Hematopoietic multipotent progenitor cell treated with erythropoietin and hydrocortisone succinate and interleukin-3 and kit ligand, for 17 days (in vitro differentiated cells): ENCODE measurements around the gene ZCCHC17.
A peak's percentile ranks its signal among the peaks of the same experiment; 100 is the strongest.

Source experiments
- DNase-seq: peaks from one replicate; pipeline ENCODE4 v3.0.0-alpha.2; 2015; ENCODE audit warnings: low spot score

Gene ZCCHC17

DNA sequence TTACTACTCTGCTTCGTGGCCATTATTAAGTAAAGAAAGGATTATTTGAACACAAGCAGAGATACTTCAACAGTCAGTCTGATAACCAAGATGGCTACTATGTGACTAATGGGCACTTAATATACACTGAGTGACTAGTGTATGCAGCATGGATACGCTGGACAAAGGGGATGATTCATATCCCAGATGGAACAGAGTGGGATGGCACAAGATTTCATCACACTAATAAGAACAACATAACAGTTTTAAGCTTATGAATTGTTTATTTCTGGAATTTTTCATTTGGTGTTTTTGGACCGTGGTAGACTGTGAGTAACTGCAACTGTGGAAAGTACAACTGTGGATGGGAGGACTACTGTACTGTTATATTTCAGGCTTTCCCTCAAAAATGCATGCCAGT lies 9.4 kb downstream of the ZCCHC17 start:
- DNase-seq = no peak

- no peak for DNase-seq
Observed at GRCh38 chr1:31308036-31308435, 11.2 kb downstream of the ZCCHC17 start.

GRCh38 chr1:31310198-31310597 lies 13.4 kb downstream of the ZCCHC17 start:
- DNase-seq = no peak

- no peak for DNase-seq
Observed at GRCh38 chr1:31315902-31316301, 19.1 kb downstream of the ZCCHC17 start.

DNA sequence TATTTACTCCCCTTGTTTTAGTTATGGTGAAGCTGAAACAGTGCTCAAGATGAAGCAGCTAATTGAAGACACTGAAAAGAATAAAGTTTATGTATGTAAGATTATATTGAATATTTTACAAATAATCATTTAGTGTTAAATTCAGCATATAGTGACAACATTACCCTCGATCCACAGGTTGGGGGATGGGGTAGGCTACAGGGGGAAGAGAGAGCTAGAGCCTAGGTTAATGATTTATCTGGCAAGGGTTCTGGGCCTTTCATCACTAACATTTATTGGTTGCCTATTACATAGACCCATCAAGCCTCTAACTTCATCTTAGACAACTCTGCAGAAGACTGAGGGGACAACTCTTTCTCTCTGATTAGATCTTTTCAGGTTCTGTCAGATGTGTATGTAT lies 21.3 kb downstream of the ZCCHC17 start:
- DNase-seq = no peak

DNA sequence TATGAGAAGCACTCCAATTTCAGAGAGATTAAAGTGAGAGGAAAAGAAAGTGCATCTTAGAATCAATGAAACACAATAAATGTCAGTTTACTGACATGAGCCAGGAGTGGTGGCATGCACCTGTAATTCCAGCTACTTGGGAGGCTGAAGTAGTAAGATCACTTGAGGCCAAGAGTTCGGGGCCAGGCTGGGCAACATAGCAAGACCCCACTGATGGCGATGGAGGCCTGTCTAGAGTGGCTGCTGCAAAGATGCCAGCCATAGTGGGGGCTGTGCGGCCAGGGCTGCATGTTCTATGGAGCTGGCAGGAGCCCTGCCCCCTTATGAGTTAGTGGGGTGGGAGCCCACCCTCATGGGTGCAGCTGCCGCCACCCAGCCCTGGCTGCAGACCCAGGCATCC lies 27.3 kb downstream of the ZCCHC17 start:
- DNase-seq = no peak

- no peak for DNase-seq
Observed at GRCh38 chr1:31324992-31325391, 28.2 kb downstream of the ZCCHC17 start.

DNA sequence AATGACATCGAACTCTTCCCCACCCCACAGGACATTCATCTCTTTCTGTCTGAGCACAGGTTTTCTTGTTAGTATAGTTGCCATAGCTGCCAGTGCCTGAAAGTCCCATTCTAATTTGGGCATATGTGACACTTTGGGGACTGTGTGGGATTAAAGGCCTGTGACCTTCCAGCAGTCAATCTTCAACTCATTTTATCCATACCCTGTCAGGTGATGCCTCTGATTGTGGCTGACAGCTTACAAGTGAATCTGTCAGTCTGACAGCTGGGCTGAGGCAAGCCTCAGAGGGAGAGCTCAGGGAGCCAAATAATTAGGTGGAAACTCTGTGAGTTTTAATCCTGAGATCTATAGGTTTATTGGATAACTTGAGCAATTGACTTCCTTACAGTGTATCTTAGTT lies 29.6 kb downstream of the ZCCHC17 start:
- DNase-seq = no peak

DNA sequence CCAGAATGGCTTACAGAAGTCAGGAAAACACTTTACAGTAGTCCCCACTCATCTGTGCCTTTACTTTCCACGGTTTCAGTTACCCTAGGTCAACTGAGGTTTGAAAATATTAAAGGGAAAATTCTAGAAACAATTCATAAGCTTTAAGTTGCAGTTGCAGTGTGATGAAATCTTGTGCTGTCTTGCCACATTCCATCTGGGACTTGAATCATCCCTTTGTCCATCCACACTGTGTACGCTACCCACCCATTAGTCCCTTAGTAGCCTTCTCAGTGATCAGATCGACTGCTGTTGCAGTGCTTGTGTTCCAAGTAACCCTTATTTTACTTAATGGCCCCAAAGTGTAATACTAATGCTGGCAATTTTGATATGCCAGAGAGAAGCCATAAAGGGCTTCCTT lies 30.5 kb downstream of the ZCCHC17 start:
- no peak for DNase-seq

DNA sequence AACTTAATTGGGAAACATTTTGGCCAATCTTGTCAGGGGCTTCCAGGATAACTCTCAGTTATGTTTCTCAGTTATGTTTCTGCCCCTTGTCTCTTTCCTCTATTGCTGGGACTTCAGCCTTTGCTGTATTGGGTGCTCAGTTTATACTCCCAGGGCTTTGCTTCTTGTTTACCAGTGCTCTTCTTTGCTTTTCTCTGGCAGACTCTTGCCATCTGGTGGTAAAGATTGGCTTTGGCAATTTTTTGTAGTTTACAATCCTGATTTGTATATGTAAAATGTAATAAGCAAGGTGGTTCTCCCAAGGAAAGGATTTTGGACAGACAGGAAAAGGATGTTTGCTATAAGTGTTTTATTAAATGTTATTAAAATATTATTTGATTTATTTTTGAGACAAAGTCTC lies 38.2 kb downstream of the ZCCHC17 start:
- DNase-seq = peak; percentile 74

GRCh38 chr1:31336687-31337467 lies 40.0 kb downstream of the ZCCHC17 start:
- DNase-seq = no peak

DNA sequence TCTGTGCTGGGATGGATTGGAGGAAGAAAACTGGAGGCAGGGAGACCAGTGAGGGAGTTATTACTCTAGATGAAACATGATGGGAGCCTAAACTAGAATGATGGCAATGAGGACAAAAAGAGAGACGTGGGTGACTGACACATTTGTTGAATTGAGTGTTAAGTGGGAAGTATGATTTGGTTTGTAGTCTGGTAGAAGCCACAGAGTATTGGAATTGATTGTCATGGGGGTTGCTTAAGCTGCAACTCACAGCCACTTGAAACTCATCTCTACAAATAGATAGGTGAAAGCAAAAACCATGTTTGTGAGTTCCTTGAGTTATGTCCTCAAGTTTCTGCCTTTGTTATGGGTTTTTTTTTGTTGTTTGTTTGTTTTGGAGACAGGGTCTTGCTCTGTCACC lies 47.7 kb downstream of the ZCCHC17 start:
- DNase-seq = peak; percentile 31

GRCh38 chr1:31345635-31346034 lies 48.8 kb downstream of the ZCCHC17 start:
- no peak for DNase-seq

DNA sequence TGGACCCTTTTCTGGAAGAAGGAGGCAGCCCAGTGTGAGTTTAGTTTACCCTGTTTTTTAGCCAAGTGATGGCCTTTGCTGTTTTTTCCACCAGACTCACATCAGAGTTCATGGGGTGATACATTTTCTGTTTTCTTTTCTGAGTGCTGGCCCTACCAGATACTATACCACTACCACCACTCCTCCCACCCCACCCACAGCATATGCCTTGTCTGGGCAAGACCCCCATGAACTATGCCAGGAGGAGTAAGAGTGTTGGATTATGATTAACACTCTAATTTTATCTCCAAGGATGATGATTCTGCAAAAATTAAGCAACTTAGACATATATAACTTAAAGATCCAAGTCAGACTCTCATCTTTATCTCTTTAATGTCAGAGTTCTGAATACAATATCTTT lies 50.0 kb downstream of the ZCCHC17 start:
- peak; percentile 63 for DNase-seq

- DNase-seq = no peak
Observed at GRCh38 chr1:31348449-31348848, 51.6 kb downstream of the ZCCHC17 start.

- DNase-seq = peak; percentile 24
Observed at GRCh38 chr1:31354283-31354682, 57.5 kb downstream of the ZCCHC17 start.

GRCh38 chr1:31356427-31356826 lies 59.6 kb downstream of the ZCCHC17 start:
- DNase-seq = no peak

DNA sequence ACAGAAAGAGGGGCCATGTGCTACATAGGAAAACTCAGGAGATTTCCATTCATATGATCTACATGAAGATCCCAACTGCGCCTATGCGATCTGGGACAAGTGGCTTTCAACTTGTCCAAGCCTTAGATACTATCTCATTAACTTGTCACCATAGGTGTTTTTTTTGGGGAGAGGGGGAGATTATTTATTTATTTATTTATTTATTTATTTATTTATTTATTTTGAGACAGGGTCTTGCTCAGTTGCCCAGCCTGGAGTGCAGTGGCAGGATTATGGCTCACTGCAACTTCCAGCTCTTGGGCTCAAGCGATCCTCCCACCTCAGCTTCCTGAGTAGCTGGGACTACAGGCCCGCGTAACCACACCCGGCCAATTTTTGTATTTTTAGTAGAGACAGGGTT lies 64.8 kb downstream of the ZCCHC17 start:
- DNase-seq = no peak

GRCh38 chr1:31362032-31362431 lies 65.2 kb downstream of the ZCCHC17 start:
- no peak for DNase-seq

DNA sequence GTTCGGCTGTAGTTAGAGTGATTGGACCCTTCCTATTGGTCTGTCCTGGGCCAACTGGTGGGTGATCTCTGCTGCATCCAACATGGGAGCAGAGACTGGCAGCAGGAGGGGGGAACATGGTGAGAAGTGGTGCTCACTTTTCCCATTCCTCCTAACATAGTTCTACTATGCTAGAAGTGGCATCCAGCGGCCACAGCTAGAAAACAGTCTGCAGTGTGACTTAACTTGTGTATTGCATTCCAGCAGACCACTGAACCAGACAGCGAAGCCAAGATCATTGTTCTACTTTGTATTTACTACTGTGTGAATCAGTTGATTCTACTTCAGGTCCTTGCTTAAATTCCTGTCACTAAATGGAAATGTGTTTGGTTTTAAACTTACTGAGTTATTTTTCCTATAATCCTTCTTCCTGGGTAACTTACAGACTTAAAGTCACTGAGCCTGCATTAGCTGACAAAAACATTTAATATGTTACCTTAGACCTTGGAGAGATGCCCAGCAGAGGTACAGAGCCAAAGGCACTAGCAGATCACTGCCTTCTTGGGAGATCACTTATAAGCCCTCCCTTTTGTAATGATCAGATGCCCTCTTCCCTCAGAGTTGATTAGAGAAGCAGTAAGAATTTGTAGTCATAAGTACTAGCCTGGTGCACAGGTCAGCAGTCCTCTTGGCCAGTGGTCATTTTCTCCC lies 67.9 kb downstream of the ZCCHC17 start:
- DNase-seq = no peak

DNA sequence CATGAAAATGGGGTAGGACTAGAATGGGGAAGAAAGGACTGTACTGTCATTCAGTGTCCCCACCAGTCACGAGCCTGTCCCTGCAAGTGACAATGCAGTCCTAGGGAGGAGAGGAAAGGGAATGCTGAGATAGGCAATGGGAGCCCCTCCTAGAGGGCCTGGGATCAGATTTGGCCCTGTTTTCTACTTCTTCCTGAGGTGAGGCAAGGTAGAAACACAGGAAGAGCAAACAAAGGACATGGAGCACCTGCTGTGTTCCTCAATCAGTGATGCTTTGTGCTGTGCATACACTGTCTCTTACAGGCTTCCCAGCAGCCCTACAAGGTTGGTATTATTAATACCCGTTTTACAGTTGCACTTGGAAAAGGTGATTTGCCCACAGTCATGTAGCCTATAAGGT lies 70.0 kb downstream of the ZCCHC17 start:
- no peak for DNase-seq

GRCh38 chr1:31368611-31369107 lies 71.8 kb downstream of the ZCCHC17 start:
- DNase-seq = peak; percentile 61

DNA sequence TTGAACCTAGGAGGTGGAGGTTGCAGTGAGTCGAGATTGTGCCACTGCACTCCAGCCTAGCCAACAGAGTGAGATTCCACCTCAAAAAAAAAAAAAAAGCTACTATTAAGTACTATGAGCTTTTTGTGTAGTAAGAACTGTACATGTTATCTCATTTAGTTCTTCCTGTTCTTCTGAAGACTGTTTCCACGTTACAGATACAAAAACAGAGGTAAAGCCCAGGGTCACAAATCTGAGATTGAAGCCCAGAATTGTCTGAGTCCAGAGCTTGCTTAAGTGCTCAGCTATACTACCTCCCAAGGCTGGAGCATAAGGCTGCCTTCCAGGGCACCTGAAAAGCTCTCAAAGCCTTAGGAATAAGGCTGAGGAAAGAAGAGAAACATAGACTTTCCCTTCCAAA lies 73.2 kb downstream of the ZCCHC17 start:
- no peak for DNase-seq

DNA sequence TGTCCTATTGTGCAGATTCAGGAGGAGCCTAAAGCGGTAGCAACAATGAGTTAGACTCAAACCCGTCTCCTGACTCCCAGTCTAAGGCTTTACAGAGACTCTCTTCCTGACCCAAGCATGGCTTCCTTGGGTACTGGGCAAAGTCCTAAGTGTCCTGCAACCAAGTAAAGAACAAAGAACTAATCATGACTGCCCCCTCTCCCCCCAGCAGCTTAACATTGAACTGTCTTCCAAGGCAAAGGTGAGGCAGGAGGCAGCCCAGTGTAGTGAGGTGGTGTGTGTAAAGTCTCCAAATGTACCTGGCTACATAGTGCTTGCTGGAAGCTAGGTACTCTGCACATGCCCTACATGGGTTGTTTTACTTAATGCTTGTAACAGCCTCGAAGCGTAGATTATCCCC lies 73.7 kb downstream of the ZCCHC17 start:
- no peak for DNase-seq
